GM19099 (cell line): Measurements from ENCODE around the gene SLIT1.

Experiments
- POLR2A ChIP-seq: IDR thresholded peaks from 3 replicates; pipeline ENCODE4 v1.6.1; 2011; ENCODE audit warnings: low read depth; ENCODE audit not compliant: insufficient read length; ENCODE audit errors: extremely low read depth

SLIT1 gene

GRCh38 chr10:97100657-97101056 is 85.1 kb downstream of the SLIT1 start:
- TF ChIP-seq POLR2A: no peak

GRCh38 chr10:97099868-97100267 is 85.9 kb downstream of the SLIT1 start:
- TF ChIP-seq POLR2A: no peak

- no peak for TF ChIP-seq POLR2A
Observed at GRCh38 chr10:97099089-97099488, 86.7 kb downstream of the SLIT1 start.

GRCh38 chr10:97097084-97097433 is 88.7 kb downstream of the SLIT1 start:
- no peak for TF ChIP-seq POLR2A

- TF ChIP-seq POLR2A: no peak
Observed at GRCh38 chr10:97096261-97097083, 89.3 kb downstream of the SLIT1 start.

- TF ChIP-seq POLR2A: no peak
Observed at GRCh38 chr10:97095701-97096260, 90.0 kb downstream of the SLIT1 start.

- TF ChIP-seq POLR2A: no peak
Observed at GRCh38 chr10:97090644-97091043, 95.1 kb downstream of the SLIT1 start.

- no peak for TF ChIP-seq POLR2A
Observed at GRCh38 chr10:97090035-97090434, 95.7 kb downstream of the SLIT1 start.

GRCh38 chr10:97089209-97089870 is 96.4 kb downstream of the SLIT1 start:
- no peak for TF ChIP-seq POLR2A

GRCh38 chr10:97087296-97087695 is 98.5 kb downstream of the SLIT1 start:
- TF ChIP-seq POLR2A: no peak

- no peak for TF ChIP-seq POLR2A
Observed at GRCh38 chr10:97086530-97086929, 99.2 kb downstream of the SLIT1 start.

- TF ChIP-seq POLR2A: no peak
Observed at GRCh38 chr10:97083228-97083829, 102.4 kb downstream of the SLIT1 start.

GRCh38 chr10:97081621-97082235 is 104.0 kb downstream of the SLIT1 start:
- TF ChIP-seq POLR2A: no peak

GRCh38 chr10:97080051-97080776 is 105.5 kb downstream of the SLIT1 start:
- no peak for TF ChIP-seq POLR2A

- no peak for TF ChIP-seq POLR2A
Observed at GRCh38 chr10:97079448-97079847, 106.3 kb downstream of the SLIT1 start.
